CD4-positive, alpha-beta T cell (primary cell): ENCODE measurements around the gene HFE. TPM values are rescaled to one million over a fixed set of nuclear protein-coding genes. Genes with fewer than 3 reads are reported as not detected.

Experiments used
- ATAC-seq: fragments of 200-7000 bp; cut with Tn5 transposase; one replicate; pipeline ENCODE4 v1.10.0; 2022; ENCODE audit warnings: mild to moderate bottlenecking; ENCODE audit not compliant: poor library complexity
- CTCF ChIA-PET: fragments of 350-600 bp; sonication (Branson Sonifier 250); formaldehyde crosslinking; loops from one replicate; lab custom pipeline; 2021; ENCODE audit warnings: antibody characterized with exemption, inconsistent platforms; lab: Charles Lee
- POLR2A ChIA-PET: fragments of 350-600 bp; sonication (Branson Sonifier 250); formaldehyde crosslinking; loops from one replicate; lab custom pipeline; 2021; ENCODE audit warnings: antibody characterized with exemption, inconsistent platforms; lab: Charles Lee
- DNase-seq, 14 experiments: peaks; one replicate each; pipeline ENCODE4 v3.0.0-alpha.2; 2013 to 2020; ENCODE audit warnings: mixed read lengths in 2 of 14
- H3K27ac ChIP-seq, 2 donors: one replicate each; pipeline versions ENCODE4 v1.5.1 to v1.7.0; 2013; ENCODE audit warnings: low read length in 2 of 2, low read depth in 1 of 2, mild to moderate bottlenecking in 1 of 2
- H3K27me3 ChIP-seq, 2 experiments: 1 replicate in 1 of 2; 2 replicates in 1 of 2; pipeline versions ENCODE4 v1.6.1 to v1.7.0; 2013; ENCODE audit warnings: low read length in 2 of 2, control low read depth in 1 of 2, mild to moderate bottlenecking in 1 of 2, moderate library complexity in 1 of 2; ENCODE audit not compliant: insufficient read depth in 2 of 2, control insufficient read depth in 1 of 2
- H3K36me3 ChIP-seq: one replicate; pipeline ENCODE4 v1.6.1; 2013; ENCODE audit warnings: low read length, control low read depth; ENCODE audit not compliant: insufficient read depth
- H3K4me1 ChIP-seq: one replicate; pipeline ENCODE4 v1.6.1; 2013; ENCODE audit warnings: low read length, control low read depth; ENCODE audit not compliant: insufficient read depth
- H3K4me3 ChIP-seq: one replicate; pipeline ENCODE4 v1.5.1; 2013; ENCODE audit warnings: mild to moderate bottlenecking, low read length, moderate library complexity
- H3K9me3 ChIP-seq, 2 experiments: 1 replicate in 1 of 2; 2 replicates in 1 of 2; pipeline versions ENCODE4 v1.6.1 to v1.7.0; 2013; ENCODE audit warnings: low read length in 2 of 2, mild to moderate bottlenecking in 2 of 2, control low read depth in 1 of 2, moderate library complexity in 1 of 2; ENCODE audit not compliant: control insufficient read depth in 1 of 2, insufficient read depth in 1 of 2
- H3K27ac Mint-ChIP-seq: one replicate; pipeline ENCODE4 v1.8.0; 2020; ENCODE audit warnings: mixed read lengths
- H3K27me3 Mint-ChIP-seq: one replicate; pipeline ENCODE4 v1.8.0; 2021; ENCODE audit warnings: mixed read lengths
- H3K36me3 Mint-ChIP-seq: one replicate; pipeline ENCODE4 v1.8.0; 2021; ENCODE audit warnings: low read depth, mixed read lengths
- H3K4me1 Mint-ChIP-seq: one replicate; pipeline ENCODE4 v1.8.0; 2021; ENCODE audit warnings: low read depth, mixed read lengths
- H3K4me3 Mint-ChIP-seq: one replicate; pipeline ENCODE4 v1.8.0; 2020; ENCODE audit warnings: mild to moderate bottlenecking, mixed read lengths
- H3K9me3 Mint-ChIP-seq: one replicate; pipeline ENCODE4 v1.8.0; 2020; ENCODE audit warnings: mixed read lengths
- intact Hi-C, 2 experiments: fragments of 100-400 bp; cut with DNase I in 1 of 2; cut with micrococcal nuclease in 1 of 2; formaldehyde crosslinking; loops; one replicate each; pipeline versions ENCODE4 v1.15.1 to v1.9.0; 2023 to 2025; cut with DNase I, micrococcal nuclease
- total RNA-seq, 174 experiments: library from RNA in 2 of 174; stranded (reverse) in 2 of 174; gene quantifications; one replicate each; pipeline ENCODE4 v1.2.3 and lab custom pipeline; 2021 to 2026
- TF ChIP-seq, protein P1 (sequence below): fragments of 200-600 bp; IDR thresholded peaks from one replicate; pipeline ENCODE4 v1.8.0; 2022; ENCODE audit warnings: antibody characterized with exemption, mild to moderate bottlenecking

Gene HFE
- total RNA-seq, 2 experiments from 2014 or later, result 0.08 to 0.28 TPM

DNA sequence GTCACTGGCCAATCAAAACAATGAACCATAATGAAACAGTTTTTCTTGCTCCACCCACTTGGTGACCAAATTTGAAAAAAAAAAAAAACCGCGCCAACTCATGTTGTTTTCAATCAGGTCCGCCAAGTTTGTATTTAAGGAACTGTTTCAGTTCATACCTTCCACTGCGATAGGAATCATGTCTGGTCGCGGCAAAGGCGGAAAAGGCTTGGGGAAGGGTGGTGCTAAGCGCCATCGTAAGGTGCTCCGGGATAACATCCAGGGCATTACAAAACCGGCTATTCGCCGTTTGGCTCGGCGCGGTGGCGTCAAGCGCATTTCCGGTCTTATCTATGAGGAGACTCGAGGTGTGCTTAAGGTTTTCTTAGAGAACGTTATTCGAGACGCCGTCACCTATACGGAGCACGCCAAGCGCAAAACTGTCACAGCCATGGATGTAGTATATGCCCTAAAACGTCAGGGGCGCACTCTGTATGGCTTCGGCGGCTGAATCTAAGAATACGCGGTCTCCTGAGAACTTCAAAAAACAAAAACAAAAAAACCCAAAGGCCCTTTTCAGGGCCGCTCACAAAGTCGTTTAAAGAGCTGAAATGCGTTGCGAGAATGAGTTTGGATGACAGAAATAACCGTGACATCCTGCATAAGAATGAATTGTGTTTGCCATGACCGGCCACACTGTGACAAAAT, 16.7 kb downstream of the HFE start:
- peak overlapping the region; percentile 99 for H3K27ac Mint-ChIP-seq
- peaks cover 9% of the 10 kb centered on the region for H3K36me3 Mint-ChIP-seq
- peaks cover 13% of the 10 kb centered on the region for H3K4me1 Mint-ChIP-seq
- H3K9me3 ChIP-seq, result no peaks in the 10 kb centered on the region
- ATAC-seq (peak; percentile 88), DNase-seq (peak; percentile 84 to 96 (median 90))
- H3K4me3 ChIP-seq, result peak overlapping the region; percentile 58
- ChIA-PET CTCF (interaction anchor here (0.6 to 2.3 kb wide), 22 partner anchors 8 to 1718 kb away, joined by 3 to 24 read pairs (median 4); a partner anchor contains a TSS), POLR2A (interaction anchor here (0.6 to 6.6 kb wide), 64 partner anchors 10 to 1789 kb away, joined by 3 to 362 read pairs (median 6); partner anchors contain the start of gene HFE)
- H3K4me3 Mint-ChIP-seq, result peak overlapping the region; percentile 94
- H3K27ac ChIP-seq, result peak overlapping the region; percentile 83 to 85
- TF ChIP-seq, protein P1, sequence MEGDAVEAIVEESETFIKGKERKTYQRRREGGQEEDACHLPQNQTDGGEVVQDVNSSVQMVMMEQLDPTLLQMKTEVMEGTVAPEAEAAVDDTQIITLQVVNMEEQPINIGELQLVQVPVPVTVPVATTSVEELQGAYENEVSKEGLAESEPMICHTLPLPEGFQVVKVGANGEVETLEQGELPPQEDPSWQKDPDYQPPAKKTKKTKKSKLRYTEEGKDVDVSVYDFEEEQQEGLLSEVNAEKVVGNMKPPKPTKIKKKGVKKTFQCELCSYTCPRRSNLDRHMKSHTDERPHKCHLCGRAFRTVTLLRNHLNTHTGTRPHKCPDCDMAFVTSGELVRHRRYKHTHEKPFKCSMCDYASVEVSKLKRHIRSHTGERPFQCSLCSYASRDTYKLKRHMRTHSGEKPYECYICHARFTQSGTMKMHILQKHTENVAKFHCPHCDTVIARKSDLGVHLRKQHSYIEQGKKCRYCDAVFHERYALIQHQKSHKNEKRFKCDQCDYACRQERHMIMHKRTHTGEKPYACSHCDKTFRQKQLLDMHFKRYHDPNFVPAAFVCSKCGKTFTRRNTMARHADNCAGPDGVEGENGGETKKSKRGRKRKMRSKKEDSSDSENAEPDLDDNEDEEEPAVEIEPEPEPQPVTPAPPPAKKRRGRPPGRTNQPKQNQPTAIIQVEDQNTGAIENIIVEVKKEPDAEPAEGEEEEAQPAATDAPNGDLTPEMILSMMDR, result peak; percentile 58
- H3K27me3 Mint-ChIP-seq, result peaks cover 5% of the 10 kb centered on the region
- H3K4me1 ChIP-seq, result peaks cover 16% of the 10 kb centered on the region
- H3K9me3 Mint-ChIP-seq, result peaks cover 2% of the 10 kb centered on the region
- intact Hi-C loops, result loop anchor here (1.0 to 5.0 kb wide), 9 partner anchors 18 to 1028 kb away; a partner anchor contains a TSS
- H3K27me3 ChIP-seq, result no peaks in the 10 kb centered on the region
- H3K36me3 ChIP-seq, result no peaks in the 10 kb centered on the region

DNA sequence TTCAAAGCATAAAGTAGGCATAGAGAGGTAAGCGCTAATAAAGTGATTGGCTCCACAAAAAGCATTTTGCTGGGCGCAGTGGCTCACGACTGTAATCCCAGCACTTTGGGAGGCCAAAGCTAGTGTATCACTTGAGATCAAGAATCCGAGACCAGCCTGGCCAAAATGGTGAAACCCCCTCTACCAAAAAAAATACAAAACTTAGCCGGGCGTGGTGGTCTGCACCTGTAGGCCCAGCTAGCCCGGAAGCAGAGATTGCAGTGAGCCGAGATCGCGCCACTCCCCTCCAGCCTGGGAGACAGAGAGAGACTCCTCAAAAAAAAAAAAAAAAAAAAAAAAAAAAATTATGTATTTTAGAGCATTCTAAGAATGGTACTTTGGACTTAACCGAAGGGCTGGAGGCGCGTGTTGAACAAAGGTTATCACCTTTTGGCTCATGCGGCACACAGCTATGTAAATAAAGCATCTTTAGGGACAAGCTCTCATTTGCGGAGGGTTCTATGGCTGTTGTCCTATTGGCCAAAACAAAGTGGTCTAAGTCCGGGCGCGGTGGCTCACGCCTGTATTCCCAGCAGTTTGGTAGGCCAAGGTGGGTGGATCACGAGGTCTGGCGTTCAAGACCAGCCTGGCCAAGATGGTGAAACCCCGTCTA, 17.4 kb downstream of the HFE start:
- Mint-ChIP-seq H3K9me3 (peaks cover 2% of the 10 kb centered on the region), H3K27ac (peak overlapping the region; percentile 99), H3K36me3 (peaks cover 9% of the 10 kb centered on the region), H3K4me1 (peaks cover 13% of the 10 kb centered on the region), H3K4me3 (peak overlapping the region; percentile 94), H3K27me3 (peaks cover 5% of the 10 kb centered on the region)
- intact Hi-C loops, result loop anchor here (1.0 to 5.0 kb wide), 8 partner anchors 18 to 1028 kb away; a partner anchor contains a TSS
- Histone ChIP-seq H3K27me3 (no peaks in the 10 kb centered on the region), H3K36me3 (no peaks in the 10 kb centered on the region), H3K4me1 (peaks cover 16% of the 10 kb centered on the region), H3K9me3 (no peaks in the 10 kb centered on the region), H3K4me3 (peak overlapping the region; percentile 58), H3K27ac (peak overlapping the region; percentile 83 to 85)
- TF ChIP-seq, protein P1, result no peak
- POLR2A ChIA-PET, result interaction anchor here (0.6 to 6.6 kb wide), 49 partner anchors 9 to 1788 kb away, joined by 3 to 362 read pairs (median 8); partner anchors contain the start of gene HFE
- CTCF ChIA-PET, result interaction anchor here (0.7 to 2.3 kb wide), 12 partner anchors 8 to 1027 kb away, joined by 3 to 24 read pairs (median 6); a partner anchor contains a TSS
- peak in 2 of 14 experiments; percentile 15 to 39 for DNase-seq
- peak; percentile 8 for ATAC-seq

DNA sequence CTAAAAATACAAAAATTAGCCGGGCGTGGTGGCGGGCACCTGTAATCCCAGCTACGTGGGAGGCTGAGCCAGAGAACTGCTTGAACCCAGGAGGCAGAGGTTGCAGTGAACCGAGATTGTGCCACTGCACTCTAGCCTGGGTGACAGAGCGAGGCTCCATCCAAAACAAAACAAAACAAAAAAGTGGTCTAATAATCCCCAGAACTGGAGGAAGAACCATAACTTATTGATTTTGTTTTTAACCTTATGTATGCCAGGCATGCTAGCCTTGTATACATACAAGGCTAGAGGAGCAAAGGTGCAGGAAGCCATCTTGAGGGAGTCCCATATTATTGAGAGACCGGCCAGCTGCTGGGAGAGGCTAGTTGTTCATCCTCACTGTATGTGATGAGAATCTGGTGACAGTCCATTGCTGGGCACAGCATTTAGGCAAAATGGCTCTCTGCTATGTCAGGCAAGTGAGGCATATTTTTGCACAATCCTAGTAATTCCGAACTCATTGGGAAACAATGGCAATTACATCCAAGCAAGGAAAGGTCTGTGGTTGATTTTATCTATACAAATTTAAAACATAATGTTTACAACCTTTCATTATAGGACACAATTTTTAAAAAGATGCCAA, 18.0 kb downstream of the HFE start:
- Histone ChIP-seq H3K27ac (no peak overlapping the region), H3K4me3 (no peak overlapping the region), H3K36me3 (no peaks in the 10 kb centered on the region), H3K4me1 (peaks cover 16% of the 10 kb centered on the region), H3K9me3 (no peaks in the 10 kb centered on the region), H3K27me3 (no peaks in the 10 kb centered on the region)
- Mint-ChIP-seq H3K4me3 (peak overlapping the region; percentile 10), H3K27me3 (peaks cover 5% of the 10 kb centered on the region), H3K4me1 (peaks cover 13% of the 10 kb centered on the region), H3K27ac (peak overlapping the region; percentile 99), H3K36me3 (peaks cover 9% of the 10 kb centered on the region), H3K9me3 (peaks cover 2% of the 10 kb centered on the region)
- DNase-seq (no peak), ATAC-seq (no peak)
- ChIA-PET CTCF (interaction anchor here (0.7 to 2.3 kb wide), 5 partner anchors 14 to 94 kb away, joined by 3 to 24 read pairs (median 10); a partner anchor contains a TSS), POLR2A (interaction anchor here (0.9 to 6.6 kb wide), 24 partner anchors 8 to 1710 kb away, joined by 3 to 362 read pairs (median 24); partner anchors contain the start of gene HFE)
- TF ChIP-seq, protein P1, result no peak
- intact Hi-C loops, result loop anchor here in 1 of 2 experiments (2.0 kb wide), 1 partner anchor 78 kb away; a partner anchor contains a TSS
